DMS 273 (cell line): ENCODE results near the gene IMMP2L.
A peak's percentile ranks its signal among the peaks of the same experiment; 100 is the strongest.

Experiments used
- DNase-seq: peaks from one replicate; lab custom pipeline; 2025; ENCODE audit not compliant: unreplicated experiment; lab: John Stamatoyannopoulos, UW

The IMMP2L gene

DNA sequence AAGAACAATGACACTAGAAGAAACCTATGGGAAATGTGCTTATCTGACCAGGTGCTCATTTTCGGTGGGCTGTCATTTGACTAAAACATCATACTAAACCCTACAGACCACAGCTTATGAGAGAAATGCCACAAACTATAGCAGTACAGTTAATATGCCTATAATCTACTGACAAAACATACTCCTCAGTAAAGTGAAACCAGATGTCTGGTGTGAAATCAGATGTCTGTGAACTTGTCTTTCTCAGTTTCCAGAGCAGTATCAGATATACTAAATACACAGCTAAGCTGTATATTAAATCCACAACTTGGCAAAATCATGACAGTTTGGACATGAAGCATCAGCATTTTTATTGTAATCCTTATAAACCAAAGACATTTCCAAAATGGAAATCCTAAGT is 3.3 kb downstream of the IMMP2L start:
- no peak for DNase-seq

DNA sequence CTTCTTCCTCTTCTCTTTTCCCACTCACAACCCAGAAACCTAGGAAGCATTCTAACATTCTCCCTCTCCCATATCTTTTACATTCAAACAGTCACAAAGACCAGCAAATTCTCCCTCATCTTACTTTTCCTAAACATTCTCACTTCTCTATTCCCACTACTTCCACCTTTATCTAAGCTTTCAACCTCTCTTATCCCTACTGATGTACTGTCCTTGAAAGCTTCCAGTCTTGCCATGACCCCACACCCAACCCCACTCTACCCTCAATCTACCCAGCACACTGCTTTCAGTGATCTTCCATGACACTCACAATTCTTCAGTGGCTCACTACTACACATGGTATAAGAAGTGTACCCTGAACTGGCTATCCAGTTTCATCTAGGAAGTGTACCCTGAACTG is 5.3 kb downstream of the IMMP2L start:
- DNase-seq: no peak

DNA sequence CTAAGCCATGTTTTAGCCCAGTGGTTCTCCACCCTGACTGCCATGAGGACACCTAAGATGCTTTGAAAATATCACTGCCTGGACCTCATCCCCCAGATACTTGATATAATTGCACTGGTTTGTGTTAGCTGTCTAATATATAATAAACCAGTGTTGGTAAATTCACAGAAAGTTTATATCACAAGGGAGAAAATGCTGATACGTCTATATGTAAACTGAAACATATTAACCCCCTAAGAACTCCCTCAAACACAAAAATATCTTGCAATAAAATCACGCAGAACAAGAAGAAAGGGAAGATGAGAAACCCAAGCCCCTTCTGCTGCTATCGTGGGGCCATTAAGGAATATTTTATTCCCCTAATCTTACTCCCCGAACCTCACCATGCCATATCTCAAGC is 8.2 kb downstream of the IMMP2L start:
- DNase-seq: no peak

DNA sequence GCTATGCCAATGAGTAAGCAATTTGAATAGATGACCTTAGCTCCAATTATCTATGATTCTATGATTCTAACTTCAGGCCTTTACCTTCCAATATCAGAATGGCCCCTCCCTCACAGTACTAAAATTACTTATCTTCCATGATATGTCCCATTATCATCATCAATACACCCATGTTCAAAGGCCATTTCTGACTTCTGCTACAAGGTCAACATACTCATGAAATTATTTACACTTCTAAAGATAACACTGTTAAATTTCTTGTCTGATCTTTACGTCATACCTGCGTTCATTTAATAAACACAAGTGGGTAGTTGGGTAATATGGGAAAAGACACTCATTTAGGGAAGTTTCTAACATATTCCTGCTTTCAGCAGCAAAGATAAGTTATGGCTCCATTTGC is 21.2 kb downstream of the IMMP2L start:
- no peak for DNase-seq

GRCh38 chr7:111540199-111540815 is 22.0 kb downstream of the IMMP2L start:
- no peak for DNase-seq

GRCh38 chr7:111537134-111537533 is 25.2 kb downstream of the IMMP2L start:
- no peak for DNase-seq

DNA sequence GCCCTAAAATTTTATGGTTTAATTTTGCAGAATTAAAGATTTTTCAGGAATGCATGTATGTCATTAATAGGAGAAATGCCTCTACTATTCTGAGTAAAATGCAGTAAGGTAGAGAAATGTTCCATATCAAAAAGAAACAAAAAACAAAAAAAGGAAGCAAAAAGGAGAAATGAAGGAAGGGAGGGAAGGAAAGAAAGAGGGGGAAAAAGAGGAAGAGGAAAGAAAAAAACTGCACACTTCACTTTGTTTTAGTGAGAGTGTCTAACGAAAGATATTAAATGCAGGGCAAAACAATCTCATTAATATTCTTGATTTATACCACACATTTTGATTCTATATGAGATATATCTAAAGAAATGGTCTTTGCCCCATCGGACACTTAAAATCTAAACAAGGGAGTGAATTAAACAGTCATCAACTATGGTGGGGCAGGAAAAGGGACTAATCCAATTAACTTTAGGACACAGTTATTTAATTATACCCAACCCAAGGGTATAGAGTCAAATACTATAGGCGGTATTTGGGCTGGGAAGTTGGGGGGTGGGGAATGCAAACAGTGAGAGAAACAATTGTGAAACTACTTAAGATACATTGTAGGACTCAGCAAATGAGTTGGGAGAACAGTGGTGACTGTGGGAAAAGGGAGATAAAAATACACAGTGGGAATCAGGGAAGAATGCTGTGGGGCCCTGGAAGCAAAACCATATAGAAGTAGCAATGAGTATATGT is 27.0 kb downstream of the IMMP2L start:
- DNase-seq: no peak

DNA sequence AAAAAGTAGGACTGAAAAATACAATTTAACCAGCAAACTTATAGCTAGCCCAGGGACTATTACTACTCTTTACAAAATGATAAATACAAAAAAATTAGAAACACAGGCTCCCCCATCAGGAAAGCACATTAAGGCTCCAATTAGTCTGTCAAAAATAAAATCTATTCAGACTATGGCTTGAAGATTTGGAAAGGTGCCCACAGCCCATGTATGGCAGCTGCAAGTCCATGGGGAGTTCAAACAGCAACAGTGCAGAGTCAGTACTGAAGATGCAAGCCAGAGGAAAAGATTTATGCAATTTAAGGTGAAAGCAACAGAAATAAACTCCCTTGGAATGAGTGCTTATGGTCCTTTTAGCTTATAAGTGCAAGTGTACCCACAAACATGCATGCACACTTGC is 29.7 kb downstream of the IMMP2L start:
- DNase-seq: peak; percentile 90

- DNase-seq: no peak
These were observed 30.3 kb downstream of the IMMP2L start for GRCh38 chr7:111531993-111532392.

DNA sequence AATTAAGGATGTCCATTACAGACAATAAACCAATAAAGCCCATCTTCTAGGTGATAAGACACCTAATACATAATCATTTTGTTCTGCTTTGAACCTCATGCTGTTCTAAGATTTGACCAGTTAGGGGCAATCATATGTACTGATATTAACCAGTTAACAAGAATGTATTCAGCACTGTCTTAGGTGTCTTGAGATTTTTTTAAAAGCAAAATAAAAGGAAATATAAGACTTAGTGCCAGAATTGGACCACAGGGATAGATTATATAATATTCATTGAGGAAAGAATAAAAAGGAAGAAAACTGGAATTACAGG is 32.0 kb downstream of the IMMP2L start:
- no peak for DNase-seq

DNA sequence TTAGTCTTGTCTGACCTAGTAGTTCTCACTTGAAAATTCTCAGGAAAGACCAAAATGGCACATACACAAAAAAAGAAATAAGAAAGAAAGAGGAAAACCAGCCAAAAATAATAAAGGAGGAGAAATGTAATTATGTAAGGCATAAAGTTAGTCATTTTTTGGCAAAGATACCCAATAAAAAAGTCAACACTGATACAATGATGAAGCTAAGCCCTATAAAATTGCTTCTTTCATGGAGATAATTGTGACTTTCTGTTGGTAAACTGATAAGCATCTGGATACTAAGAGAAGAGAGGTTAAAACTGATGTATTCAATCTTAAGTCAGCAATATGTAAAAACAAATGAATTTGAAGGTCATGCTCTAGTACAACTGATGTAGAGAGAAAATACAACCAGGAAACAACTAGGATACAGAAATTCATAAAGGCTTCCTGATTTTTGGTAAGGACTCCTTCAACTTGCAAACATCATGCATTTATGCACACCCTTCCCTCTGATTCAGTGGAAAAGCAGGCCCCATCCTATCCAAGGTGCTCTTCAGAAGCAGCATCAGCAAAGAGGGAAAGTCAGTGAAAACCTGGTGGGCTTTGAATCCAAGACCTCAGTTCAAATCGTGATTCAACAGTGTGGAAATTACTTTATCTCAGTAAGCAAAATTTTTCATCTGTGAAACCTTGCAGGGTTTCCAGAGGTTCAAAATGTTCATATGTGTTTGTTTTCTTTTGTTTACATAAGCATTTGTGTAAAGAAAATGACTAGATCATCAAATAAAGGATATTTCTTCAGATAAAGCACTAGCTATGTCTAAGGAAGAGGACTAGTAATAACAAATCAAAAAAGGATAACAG is 32.6 kb downstream of the IMMP2L start:
- no peak for DNase-seq

- DNase-seq: no peak
These were observed 34.0 kb downstream of the IMMP2L start for GRCh38 chr7:111528331-111528730.

DNA sequence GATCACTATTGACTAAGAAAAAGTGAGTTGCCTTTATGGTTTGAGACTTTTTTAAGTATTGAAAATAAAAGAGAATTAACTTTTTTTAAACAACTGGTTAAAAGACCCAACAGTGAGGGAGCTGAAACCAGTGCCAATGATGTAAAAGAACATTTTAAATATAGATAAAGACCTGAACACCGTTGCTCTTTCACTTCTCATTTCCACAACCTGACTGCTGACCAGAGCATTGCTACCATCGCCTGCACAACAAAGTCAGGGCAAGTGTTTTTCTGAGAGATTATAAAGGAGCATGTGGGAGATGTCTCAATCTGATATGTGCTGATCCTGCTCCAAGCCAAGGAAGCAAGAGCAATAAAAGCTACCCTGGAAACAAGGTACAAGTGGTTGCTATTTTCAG is 34.7 kb downstream of the IMMP2L start:
- no peak for DNase-seq

GRCh38 chr7:111525100-111525499 is 37.2 kb downstream of the IMMP2L start:
- DNase-seq: no peak

DNA sequence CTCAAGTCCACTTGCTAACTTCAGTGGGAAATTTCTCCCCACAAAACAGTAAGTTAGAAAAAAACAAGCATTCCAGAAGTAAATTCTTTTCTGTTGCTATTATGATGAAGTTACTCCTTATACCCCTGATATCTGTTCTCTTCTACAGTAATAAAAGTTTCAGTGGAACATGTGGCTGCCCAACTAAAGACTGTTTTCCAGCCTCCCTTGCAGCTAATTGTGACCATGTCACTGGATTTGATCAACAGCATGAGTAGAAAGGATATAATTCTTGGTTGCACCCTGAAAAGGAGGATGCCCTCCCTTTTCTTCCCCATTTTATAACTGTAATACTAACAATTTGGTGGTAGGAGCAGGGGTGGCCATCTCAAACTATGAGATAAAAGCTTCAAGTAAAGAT is 40.6 kb downstream of the IMMP2L start:
- DNase-seq: no peak

- DNase-seq: no peak
These were observed 44.0 kb downstream of the IMMP2L start for GRCh38 chr7:111518264-111518663.

DNA sequence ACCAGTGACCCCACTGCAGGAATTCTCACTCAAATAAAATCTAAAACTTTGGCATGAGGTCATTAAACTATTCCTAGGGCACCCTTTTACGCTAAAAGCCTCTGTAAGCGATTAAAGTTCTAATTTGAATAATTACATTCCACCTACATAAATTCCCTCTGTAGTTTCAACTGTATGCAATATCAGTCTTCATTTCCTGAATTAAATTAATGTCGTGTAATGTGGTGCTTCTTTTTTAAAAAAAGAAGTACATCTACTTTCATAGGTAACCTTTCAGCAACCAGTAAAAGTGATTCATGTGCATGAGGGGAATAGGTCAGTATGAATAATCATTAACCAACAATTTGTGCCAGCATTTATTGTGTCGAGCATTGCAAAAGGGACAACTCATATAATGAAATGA is 44.7 kb downstream of the IMMP2L start:
- DNase-seq: no peak

GRCh38 chr7:111516612-111517011 is 45.7 kb downstream of the IMMP2L start:
- no peak for DNase-seq

DNA sequence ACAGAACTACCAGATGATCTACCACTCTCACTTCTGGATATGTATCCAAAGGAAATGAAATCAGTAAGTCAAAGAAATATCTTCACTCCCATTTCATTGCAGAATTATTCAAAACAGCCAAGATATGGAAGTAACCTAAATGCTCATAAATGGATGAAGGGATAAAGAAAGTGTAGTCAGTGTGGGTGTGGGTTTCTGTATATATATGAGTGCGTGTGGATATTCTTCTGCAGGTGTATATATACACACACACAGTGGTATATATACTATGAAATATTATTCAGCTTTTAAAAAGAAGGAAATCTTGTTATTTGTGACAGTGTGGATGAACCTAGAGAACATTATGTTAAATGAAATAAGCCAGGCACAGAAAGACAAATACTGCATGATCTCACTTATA is 48.7 kb downstream of the IMMP2L start:
- DNase-seq: no peak

GRCh38 chr7:111511845-111512244 is 50.4 kb downstream of the IMMP2L start:
- no peak for DNase-seq

GRCh38 chr7:111510584-111511378 is 51.5 kb downstream of the IMMP2L start:
- no peak for DNase-seq
